Posterior cingulate gyrus (tissue), 11 donors: Measurements from ENCODE around the gene EYA2.

ENCODE experiments used
- DNase-seq, 10 donors: peaks; one replicate each; pipeline versions ENCODE4 v3.0.0 to v3.0.0-alpha.2; 2020 to 2021; ENCODE audit warnings: mixed read lengths in 3 of 10
- intact Hi-C: fragments of 100-400 bp; cut with DNase I; formaldehyde crosslinking; loops from one replicate; pipeline ENCODE4 v1.15.1; 2023

The EYA2 gene

GRCh38 chr20:47090835-47091234, 196.2 kb downstream of the EYA2 start:
- intact Hi-C loops: no loop called here
- no peak for DNase-seq

- no peak for DNase-seq
- intact Hi-C loops: no loop called here
These were observed 198.8 kb downstream of the EYA2 start for GRCh38 chr20:47093320-47093966.

GRCh38 chr20:47095690-47096089, 201.0 kb downstream of the EYA2 start:
- intact Hi-C loops: no loop called here
- no peak for DNase-seq

- intact Hi-C loops: no loop called here
- DNase-seq: no peak
These were observed 203.3 kb downstream of the EYA2 start for GRCh38 chr20:47097691-47098622.

- intact Hi-C loops: no loop called here
- no peak for DNase-seq
These were observed 204.4 kb downstream of the EYA2 start for GRCh38 chr20:47099093-47099492.

- DNase-seq: no peak
These were observed 205.3 kb downstream of the EYA2 start for GRCh38 chr20:47099825-47100441.

GRCh38 chr20:47102629-47103028, 208.0 kb downstream of the EYA2 start:
- no peak for DNase-seq
- intact Hi-C loops: no loop called here

More at GRCh38 chr20:47099825-47100441, 205.3 kb downstream of the EYA2 start:
- intact Hi-C loops: no loop called here

- DNase-seq: no peak
- intact Hi-C loops: no loop called here
These were observed 212.1 kb downstream of the EYA2 start for GRCh38 chr20:47106786-47107185.

GRCh38 chr20:47108994-47109393, 214.4 kb downstream of the EYA2 start:
- DNase-seq: no peak
- intact Hi-C loops: no loop called here

GRCh38 chr20:47110819-47111218, 216.2 kb downstream of the EYA2 start:
- no peak for DNase-seq
- intact Hi-C loops: no loop called here

- no peak for DNase-seq
- intact Hi-C loops: no loop called here
These were observed 216.9 kb downstream of the EYA2 start for GRCh38 chr20:47111576-47111975.

- intact Hi-C loops: no loop called here
- no peak for DNase-seq
These were observed 218.9 kb downstream of the EYA2 start for GRCh38 chr20:47113362-47114109.

- intact Hi-C loops: no loop called here
- no peak for DNase-seq
These were observed 221.1 kb downstream of the EYA2 start for GRCh38 chr20:47115694-47116093.

- intact Hi-C loops: no loop called here
- DNase-seq: no peak
These were observed 222.7 kb downstream of the EYA2 start for GRCh38 chr20:47117371-47117770.

GRCh38 chr20:47117773-47118172, 223.1 kb downstream of the EYA2 start:
- intact Hi-C loops: no loop called here
- no peak for DNase-seq

GRCh38 chr20:47118206-47118605, 223.6 kb downstream of the EYA2 start:
- no peak for DNase-seq
- intact Hi-C loops: no loop called here

GRCh38 chr20:47118641-47119040, 224.0 kb downstream of the EYA2 start:
- no peak for DNase-seq
- intact Hi-C loops: no loop called here

- intact Hi-C loops: no loop called here
- DNase-seq: no peak
These were observed 225.8 kb downstream of the EYA2 start for GRCh38 chr20:47120346-47120936.

- DNase-seq: no peak
- intact Hi-C loops: no loop called here
These were observed 227.9 kb downstream of the EYA2 start for GRCh38 chr20:47122560-47122959.

- intact Hi-C loops: no loop called here
- no peak for DNase-seq
These were observed 229.6 kb downstream of the EYA2 start for GRCh38 chr20:47124181-47124717.
